Stimulated activated CD4-positive, alpha-beta T cell treated with anti-CD3 and anti-CD28 coated beads, Interleukin-2, amount 100 ng/mL, for 48 hours (primary cell): ENCODE data around the gene ABCA3.
A peak's percentile ranks its signal among the peaks of the same experiment; 100 is the strongest.

Source experiments
- DNase-seq, 2 donors: peaks; one replicate each; pipeline ENCODE4 v3.0.0-alpha.2; 2020

Gene ABCA3

DNA sequence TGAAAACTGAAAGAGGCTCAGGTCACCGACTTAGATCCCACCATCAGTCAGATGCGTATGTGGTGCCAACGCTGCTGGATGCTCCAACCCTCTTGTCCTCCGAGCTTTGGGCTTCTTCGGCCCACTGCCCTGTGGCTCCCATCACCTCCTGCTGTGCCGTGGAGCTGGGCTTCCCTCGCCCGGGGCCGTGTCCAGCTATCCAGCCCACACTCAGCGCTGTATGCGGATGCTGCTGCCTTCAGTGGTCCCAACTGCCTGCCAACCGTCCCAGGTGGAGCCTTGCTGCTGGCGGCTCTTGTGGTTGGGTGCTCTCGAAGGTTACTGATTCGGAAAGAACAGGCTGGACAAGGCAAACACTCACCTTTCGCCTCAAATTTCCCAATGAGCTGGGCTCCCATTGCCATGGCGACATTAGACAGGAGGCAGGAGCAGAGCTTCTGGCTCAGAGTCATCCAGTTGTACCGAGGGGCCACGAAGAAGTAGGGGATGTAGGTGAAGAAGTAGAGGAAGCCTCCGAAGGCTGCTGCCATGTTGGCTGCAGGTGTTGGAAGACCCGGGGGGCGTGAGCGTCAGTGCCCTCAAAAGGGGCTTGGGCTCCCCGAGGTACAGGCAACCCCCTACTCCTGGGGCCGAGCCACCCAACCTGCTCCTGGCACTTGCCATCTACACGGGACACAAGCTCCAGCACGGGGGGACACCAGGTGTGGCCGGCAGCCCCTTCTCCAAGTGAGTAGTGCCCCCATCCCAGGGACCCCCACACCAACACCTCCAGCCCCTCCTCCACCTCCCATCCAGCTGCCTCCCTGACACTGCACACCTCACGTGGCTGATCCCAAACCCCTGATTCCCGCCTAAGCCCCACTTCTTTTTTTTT, 32.2 kb downstream of the ABCA3 start:
- DNase-seq: no peak

DNA sequence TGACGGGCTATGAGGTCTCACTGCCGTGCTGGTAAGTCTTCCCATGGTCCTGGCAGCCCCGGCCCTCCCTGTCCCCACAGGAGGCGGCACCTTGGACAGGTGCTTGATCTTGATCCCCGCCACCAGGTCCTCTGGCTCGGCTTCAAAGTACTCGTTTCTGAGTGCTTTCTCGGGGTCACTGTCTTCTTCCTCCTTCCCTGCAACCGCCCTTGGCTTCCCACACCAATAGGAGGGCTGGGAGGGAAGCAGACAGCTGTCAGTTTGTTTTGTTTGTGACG, 40.7 kb downstream of the ABCA3 start:
- no peak for DNase-seq

DNA sequence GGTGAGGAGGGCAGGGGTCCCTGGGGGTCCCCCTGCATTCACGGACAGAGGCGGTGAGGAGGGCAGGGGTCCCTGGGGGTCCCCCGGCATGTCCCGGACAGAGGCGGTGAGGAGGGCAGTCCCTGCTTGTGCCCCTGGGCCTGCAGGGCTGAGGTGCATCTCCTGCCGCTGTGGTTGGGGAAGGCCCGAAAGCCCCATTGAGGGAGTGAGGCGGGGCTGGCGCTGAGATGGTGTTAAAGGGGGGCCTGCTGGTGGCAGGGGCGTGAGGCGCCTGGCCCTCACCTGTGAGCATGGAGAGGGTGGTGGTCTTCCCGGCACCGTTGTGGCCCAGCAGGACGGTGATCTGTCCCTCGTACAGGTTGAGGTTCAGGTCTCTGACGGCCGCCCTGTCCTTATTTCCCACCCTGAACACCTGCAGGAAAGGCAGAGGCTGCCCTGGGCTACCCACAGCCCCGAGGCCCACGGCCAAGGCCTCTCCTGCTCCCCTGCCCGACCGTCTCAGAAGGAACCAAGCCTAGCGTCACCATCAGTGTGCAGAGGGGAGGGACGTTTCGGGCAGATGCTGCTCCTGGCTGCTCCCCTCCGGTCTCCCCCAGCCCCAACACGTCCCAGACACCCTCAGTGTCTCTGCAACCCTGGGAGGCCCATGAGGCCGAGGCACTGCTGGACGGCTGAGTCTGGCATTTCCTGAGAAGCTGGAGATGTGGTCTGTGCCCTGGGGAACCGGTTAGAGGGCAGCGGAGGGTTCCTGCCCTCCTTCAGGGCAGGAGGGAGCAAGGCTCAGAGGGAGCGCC, 41.2 kb downstream of the ABCA3 start:
- no peak for DNase-seq

DNA sequence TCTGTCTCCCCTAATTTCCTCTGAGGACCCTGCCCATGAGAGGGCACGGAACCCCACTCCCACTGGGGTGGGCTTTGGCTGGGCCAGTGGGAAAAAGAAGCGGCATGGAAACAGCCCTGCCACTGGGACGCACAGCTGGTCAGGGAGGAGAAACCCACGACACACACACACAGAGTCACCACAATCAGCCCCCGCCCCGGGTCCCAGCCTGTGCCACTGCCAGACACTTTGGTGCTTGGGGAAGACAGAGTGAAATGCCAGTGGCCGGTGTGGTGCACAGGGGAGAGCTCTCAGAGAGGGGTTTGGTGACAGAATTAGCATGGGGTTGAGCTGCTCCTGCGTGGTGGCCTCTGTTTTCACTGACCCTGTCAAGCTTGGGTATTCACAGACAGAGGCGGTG, 41.9 kb downstream of the ABCA3 start:
- DNase-seq: no peak

DNA sequence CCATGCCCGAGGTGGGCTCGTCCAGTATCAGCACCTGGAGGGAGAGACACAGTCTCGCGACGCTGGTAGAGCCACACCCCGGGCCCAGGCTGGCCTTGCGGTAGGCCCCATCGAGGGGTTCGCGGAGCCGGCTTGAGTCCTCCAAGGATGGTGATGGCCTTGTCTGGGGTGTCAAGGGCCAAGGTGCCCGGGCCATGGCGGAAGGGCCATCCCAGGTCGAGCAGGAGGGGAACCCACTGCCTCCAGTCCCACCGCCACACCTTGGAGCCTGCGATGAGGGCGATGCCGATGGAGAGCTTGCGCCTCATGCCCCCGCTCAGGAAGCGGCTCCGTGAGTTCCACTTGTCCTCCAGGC, 43.0 kb downstream of the ABCA3 start:
- DNase-seq: no peak

DNA sequence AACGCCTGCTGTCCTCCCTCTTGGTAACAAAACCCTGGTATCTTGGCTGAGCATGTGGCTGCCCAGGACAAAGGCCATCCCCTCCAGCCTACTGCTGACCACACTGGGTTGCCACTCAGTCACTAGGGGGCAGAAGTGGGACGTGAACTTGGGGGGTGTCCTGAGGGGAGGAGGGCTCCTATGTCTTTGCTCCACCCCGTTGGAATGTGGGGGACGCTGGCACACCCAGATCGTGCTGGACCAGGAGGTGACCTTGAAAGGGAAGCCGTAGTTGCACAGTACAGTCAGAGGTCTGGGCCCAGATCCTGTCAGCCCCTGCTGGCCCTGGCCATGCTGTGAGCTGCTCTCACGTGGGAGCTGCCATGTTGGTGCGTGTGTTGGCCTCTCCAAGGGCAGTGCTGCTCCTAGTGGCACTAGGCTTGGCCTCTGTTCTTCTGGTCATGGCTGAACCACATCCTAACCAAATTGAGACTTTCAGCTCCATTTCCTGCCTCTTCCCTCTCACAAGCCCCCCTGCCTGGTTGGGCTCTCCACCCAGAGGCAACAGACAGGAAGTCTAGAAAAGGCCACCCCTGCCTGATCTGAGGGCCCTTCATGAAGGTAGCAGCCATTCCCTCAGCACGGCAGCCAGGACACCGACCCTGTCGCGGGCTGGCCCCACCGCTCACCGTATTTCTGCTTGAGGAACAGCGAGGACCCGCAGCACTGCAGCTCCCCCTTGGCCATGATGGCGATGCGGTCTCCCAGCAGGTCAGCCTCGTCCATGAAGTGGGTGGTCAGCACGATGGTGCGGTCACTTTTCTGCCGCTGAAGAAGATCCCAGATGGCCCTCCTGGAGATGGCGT, 43.6 kb downstream of the ABCA3 start:
- peak in 1 of 2 donors; percentile 23 for DNase-seq

DNA sequence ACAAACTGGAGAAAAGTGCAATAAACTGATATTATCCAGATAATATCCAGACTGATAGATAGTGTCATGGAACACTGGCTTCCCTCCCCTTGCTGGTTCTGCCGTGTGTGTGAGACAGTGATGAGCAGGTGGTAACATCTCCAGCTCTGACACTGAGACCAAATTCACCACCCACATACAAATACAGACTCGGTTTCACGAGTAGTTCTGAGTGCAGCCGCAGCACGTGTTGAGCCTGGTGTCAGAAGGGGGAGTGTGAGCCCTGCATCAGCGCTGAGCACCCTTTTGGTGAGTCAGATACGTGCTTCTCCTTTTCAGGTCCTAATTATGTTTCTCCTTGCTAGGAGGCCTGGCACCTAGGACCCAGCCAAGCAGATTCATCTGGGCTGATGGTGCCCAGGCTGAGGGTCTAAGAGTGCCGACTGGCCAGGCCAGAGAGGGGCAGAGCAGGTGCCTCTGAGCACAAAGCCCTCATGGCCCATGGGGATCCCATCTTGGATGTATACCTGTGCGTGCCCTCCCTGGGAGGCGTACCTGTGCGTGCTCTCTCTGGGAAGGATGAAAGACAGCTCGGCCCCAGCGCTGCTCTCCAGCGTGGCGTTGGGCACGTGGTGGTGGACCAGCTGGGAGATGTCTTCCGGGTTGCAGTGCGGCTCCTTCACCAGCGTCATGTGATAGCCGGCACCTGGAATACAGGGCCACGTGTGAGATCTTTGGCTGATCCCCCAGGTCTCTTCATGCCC, 45.3 kb downstream of the ABCA3 start:
- no peak for DNase-seq

DNA sequence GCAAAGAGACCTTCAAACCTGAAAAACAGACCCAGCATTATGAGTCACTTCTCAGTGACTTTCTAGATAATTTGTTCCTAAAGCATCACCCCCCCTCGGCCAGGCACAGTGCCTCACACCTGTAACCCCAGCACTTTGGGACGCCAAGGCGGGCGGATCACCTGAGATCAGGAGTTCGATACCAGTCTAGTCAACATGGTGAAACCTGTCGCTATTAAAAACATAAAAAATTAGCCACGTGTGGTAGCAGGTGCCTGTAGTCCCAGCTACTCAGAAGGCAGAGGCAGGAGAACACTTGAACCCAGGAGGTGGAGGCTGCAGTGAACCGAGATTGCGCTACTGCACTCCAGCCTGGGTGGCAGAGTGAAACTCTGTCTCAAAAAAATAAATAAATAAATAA, 48.3 kb downstream of the ABCA3 start:
- no peak for DNase-seq

DNA sequence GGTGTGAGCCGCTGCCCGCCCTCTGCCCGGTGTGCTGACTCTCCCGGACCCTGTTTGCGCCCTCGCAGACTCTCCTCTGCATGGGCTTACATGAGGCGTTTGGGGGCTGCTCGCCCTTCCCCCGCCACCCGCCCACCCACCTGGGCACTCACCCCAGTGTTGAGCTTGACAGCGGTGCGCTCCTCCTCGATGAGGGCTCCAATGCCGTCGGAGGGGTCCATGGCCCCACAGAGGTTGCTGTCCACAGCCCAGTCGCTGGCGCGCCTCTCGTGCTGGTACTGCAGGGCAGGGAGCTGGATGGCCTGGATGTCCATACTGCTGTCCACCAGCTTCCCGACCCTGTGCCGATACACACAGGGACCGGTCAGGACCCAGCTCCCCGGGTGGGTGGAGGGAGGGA, 51.2 kb downstream of the ABCA3 start:
- no peak for DNase-seq

DNA sequence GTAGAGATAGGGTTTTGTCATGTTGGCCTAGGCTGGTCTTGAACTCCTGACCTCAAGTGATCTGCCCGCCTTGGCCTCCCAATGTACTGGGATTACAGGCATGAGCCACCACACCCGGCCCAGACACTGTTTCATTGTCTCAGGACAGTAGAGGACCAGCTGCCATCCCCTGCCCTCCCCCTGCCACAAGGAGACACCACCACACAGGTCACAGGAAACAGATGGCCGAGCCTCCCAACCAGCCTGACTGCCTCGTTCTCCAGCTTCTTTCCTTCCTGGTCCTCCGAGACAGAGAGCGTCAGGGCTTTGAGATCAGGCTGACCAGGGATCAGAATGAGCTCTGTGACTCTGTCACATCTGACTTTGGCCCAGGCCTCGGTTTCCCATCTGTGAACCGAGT, 51.8 kb downstream of the ABCA3 start:
- no peak for DNase-seq

DNA sequence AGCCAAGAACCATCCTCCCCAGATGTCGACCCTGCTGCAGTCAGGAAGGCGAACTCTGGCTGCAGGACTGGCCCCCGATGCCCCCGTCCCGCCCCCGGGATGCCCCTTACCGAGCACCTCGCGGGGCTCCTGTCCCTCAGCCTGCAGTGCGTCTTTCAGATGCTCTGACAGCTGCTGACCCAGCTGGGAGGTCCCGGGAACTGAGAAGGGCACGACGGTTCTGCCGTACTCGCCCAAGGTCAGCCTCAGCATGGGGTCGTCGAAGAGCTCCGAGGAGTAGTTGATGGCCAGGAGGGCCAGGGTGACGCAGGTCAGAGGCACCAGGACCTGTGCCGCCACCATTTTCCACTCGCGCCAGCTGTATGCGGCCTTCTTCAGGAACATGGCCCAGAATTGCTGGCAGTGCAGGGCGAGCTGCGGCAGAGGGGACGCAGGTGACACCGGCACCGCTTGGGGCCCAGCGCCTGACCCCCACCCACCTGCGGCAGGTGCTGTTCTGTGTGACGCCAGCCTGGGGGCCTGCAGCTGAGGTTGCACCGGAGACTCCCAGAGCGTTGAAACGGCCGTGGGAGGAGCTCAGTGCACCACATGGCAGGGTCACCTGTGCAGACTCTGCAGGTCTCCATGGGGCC, 52.5 kb downstream of the ABCA3 start:
- no peak for DNase-seq

DNA sequence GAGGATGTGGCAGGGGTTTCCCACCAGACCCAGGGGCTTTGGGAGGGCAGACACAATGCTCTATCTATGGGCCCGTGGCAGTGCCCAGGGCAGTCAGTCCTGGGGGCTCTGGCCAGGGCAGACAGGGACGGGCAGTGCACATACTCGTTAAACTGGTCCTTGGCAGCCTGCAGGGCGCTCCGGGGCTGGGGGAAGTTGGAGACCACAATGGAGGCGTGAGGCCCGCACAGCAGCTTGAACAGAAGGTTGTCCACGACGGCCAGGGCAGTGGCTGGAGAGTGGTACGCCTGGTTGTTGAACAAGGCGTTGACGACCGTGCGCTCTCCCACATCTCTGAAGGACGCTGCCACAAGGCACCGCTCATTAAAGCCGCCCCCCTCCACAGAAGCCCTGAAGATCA, 54.0 kb downstream of the ABCA3 start:
- DNase-seq: no peak

DNA sequence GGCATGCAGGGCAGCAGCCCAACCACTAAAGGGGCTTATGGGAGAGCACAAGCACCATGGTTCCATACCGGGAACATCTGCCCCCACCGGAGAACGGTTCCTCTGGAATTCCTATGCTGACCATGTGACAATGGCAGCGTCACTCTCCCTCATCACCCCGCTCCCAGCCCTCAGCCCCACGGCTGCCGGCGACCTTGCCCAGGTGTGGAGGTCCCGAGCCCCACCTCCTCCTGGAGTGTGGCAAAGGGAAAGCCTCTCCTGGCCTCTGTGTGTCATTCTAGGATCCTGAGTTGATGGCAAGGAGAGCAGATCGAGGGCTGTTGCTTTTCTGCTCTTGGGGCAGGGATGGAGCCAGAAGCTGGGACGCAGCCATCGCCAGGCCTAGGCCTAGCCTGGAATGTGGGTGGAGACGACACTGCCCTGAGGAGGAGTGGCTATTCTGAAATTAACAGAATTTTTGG, 54.8 kb downstream of the ABCA3 start:
- no peak for DNase-seq

DNA sequence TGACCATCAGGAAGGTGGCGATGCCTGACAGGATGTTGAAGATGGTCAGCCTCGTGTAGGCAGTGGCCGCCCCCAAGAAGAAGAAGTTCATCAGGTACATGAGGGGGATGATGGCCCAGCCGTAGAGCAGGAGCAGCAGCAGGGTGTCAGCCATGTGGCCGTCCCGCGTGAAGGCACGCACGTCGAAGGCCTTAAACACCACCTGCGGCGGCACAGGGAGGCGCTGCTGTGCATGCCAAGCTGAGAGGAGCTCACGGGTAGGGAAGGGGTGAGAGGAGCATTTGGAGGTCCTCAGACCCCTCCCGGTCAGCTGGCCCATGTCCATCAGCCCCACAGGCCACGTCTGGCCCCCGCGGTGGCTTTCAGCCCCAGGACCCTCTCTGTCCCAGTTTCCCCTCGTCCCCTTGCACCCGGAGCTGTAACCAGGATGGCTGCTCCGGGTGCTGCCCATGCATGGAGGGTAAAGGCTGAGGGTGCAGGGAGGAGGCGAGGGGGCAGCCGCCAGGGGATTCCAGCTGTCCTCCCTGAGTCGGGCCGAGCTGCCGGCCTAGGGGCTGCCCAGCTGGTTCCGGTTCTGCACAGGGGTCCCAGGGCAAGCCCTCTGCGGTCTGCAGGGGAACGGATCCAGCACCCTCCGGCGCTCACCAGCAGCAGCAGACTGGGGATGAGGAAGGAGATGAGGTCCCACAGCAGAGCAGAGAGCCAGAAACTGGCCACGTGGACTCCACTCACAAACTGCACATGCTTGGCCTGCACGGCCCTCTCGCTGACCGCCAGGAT, 55.5 kb downstream of the ABCA3 start:
- no peak for DNase-seq

DNA sequence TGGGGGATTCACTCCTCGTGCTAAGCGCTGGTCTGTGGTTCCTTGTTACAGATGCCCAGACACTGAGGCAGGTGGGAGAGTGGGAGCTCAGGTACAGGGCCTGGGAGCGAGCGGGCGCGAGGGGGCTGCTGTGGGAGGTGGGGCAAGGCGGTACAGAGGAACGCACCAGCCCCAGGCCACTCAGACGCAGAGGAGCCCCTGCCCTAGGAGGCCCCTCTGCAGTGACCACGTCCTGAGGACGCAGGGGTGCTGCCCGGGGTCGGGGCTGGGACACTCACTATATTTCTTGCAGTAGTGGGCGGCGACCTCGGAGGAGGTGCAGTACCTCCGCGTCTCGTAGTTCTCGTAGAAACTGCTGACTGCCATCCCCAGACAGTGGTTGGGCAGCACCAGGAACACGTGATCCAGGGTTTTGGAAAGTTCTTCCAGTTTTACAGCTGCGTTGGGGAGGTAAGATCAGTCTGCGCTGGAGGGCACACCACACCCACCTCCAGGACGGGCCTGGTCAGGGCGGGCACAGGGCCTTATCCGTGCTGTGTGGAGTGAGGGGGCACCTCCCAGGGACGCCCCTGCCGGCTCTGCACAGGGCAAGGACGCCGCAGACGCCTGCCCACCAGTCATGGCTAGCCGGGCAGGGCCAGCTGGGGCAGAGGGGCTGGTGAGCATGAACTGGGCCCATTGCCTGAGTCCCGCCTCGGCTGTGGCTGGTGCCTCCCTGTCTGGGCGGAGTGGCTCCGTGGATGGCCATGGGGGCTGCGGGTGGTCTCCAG, 56.3 kb downstream of the ABCA3 start:
- no peak for DNase-seq

DNA sequence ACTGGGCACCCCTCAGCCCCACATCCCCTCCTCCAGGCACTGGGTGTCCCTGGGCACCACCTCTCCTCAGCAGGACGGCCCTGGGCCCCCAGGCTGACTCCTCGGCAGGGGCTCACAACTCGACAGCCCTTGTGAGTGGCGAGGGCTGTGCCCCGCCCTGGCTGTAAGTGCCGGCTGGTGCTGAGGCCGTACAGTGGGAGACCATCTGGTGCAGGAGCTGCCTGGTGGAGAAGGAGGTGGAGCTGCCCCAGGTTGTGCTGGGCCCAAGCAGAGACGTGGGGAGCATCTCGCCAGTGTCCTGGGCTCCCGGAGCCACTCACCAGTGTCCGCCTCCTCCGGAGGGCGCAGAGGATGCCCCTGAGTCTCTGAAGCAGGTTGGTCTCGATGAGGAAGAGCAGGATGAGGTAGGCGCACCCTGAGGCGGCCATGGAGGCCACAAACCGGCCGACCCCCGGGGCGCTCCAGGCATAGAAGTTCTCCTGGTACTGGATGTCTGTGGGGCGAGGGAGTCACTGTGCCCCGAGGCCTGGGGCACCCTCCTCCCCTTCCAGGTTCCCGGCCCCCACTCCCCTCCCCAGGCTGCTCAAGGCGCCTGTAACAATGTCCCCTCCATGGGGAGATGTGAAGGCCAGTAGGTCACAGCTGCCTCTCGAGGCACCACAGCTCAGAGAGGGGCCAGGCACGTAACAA, 57.5 kb downstream of the ABCA3 start:
- no peak for DNase-seq

DNA sequence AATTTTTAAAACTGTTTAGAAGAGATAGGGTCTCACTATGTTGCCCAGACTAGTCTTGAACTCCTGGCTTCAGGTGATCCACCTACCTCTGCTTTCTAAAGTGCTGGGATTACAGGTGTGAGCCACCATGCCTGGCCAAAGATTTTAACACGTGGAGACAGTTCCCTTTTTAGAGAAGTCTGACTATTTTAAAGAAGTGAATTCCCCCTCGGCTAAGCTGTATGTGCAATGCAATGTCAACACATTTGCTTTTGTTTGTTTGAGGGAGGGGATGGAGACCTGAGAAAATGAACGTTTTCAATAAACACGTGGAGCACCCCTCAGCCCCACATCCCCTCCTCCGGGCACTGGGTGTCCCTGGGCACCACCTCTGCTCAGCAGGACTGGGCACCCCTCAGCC, 58.3 kb downstream of the ABCA3 start:
- no peak for DNase-seq

DNA sequence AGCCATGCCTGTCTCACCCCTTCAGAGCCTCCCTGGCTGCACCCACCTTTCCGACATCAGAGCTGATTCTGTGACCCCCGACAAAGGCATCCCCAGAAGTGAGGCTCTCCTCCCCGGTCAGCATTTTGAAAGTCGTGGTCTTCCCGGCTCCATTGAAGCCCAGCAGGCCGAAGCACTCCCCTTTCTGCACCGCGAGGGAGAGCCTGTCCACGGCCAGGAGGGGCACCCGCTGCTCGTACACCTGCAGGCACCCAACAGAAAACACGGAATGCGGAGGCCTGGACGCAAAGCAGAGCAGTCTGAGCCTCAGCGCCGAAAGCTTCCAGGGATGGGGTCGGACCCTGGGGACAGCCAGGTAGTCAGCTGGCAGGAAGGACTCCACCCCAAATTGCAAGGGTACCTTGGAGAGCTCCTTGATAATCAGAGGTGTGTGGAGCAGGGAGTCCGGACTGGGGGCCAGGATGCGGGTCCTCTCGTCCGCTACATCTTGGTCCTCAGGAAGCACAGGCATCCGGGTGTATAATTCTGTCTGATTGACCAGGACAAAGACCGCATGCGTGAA, 59.5 kb downstream of the ABCA3 start:
- DNase-seq: no peak

DNA sequence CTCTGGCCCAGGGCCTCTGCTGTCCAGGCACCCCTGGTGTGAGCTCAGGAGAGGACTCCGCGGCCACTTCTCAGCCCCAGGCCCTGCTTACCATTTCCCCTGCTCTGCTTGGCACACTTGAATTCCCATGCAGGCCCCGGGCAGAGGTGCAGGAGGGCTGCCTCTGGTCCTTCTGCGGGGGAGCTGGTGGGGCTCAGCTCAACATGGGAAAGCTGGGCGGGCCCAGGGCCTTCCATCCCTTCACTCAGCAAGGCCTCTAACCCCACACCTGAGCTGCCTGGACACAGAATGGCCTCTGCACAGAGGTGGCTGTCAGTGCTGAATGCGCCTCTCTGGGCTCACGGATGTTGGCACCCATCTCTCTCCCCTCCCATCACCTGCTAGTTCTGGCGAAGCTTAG, 60.1 kb downstream of the ABCA3 start:
- DNase-seq: no peak
